SK-N-SH (cell line): ENCODE results near the gene RPS6KA5. TPM values are rescaled to one million over a fixed set of nuclear protein-coding genes. Genes with fewer than 3 reads are reported as not detected.

Experiments used
- CTCF ChIA-PET: fragments of 300-600, 350-600 bp; formaldehyde crosslinking; extraction: SDS; loops from one replicate; lab custom pipeline; 2021; lab: Yijun Ruan, JAX
- POLR2A ChIA-PET: fragments of 350-600 bp; sonication (Branson Sonifier 250); formaldehyde crosslinking; extraction: SDS; loops from one replicate; lab custom pipeline; 2020; ENCODE audit warnings: antibody characterized with exemption, inconsistent platforms; lab: Yijun Ruan, JAX
- DNase-seq: peaks from one replicate; pipeline ENCODE4 v3.0.0; 2012
- H2AFZ ChIP-seq: fragments of 200-600 bp; sonication (generic); 2 replicates; pipeline ENCODE4 v1.8.1; 2016; ENCODE audit warnings: antibody characterized with exemption, mild to moderate bottlenecking, low read depth
- H3F3A ChIP-seq: fragments of 200-600 bp; sonication (generic); replicated peaks from 2 replicates; pipeline ENCODE3; 2016; ENCODE audit warnings: antibody characterized with exemption, mild to moderate bottlenecking; ENCODE audit not compliant: insufficient read depth
- H3K27ac ChIP-seq, 2 experiments: fragments of 200-500 bp in 1 of 2; fragments of 200-600 bp in 1 of 2; sonication (Bioruptor generic) in 1 of 2; sonication (generic), shearing (Covaris generic) in 1 of 2; 2 replicates each; pipeline versions ENCODE4 v1.5.1 to v1.6.1; 2014 to 2016; ENCODE audit warnings: low read depth in 2 of 2, inconsistent platforms in 1 of 2, low read length in 1 of 2, mild to moderate bottlenecking in 1 of 2, mixed read lengths in 1 of 2
- H3K27me3 ChIP-seq: fragments of 200-600 bp; sonication (generic), shearing (Covaris generic); 2 replicates; pipeline ENCODE4 v1.6.1; 2016; ENCODE audit warnings: mixed run types; ENCODE audit not compliant: insufficient read depth
- H3K36me3 ChIP-seq, 2 experiments: fragments of 200-500 bp in 1 of 2; fragments of 200-600 bp in 1 of 2; sonication (Bioruptor generic) in 1 of 2; sonication (generic) in 1 of 2; replicated peaks in 1 of 2; 2 replicates each; pipeline versions ENCODE3 to v1.5.1; 2014 to 2016; ENCODE audit warnings: low read length in 1 of 2, mild to moderate bottlenecking in 1 of 2; ENCODE audit not compliant: insufficient read depth in 2 of 2, control insufficient read depth in 1 of 2
- H3K4me1 ChIP-seq, 2 experiments: fragments of 200-500 bp in 1 of 2; fragments of 200-600 bp in 1 of 2; sonication (Bioruptor generic) in 1 of 2; sonication (generic), shearing (Covaris generic) in 1 of 2; 2 replicates each; pipeline versions ENCODE4 v1.5.1 to v1.6.1; 2014 to 2016; ENCODE audit warnings: low read depth in 1 of 2, low read length in 1 of 2, mixed run types in 1 of 2; ENCODE audit not compliant: insufficient read depth in 2 of 2, control insufficient read depth in 1 of 2
- H3K4me2 ChIP-seq: fragments of 200-600 bp; sonication (generic), shearing (Covaris generic); 2 replicates; pipeline ENCODE4 v1.6.1; 2017; ENCODE audit warnings: mixed run types
- H3K4me3 ChIP-seq, 2 experiments: fragments of 200-500 bp in 1 of 2; fragments of 200-600 bp in 1 of 2; sonication (Bioruptor generic) in 1 of 2; sonication (generic), shearing (Covaris generic) in 1 of 2; 2 replicates each; pipeline versions ENCODE4 v1.5.1 to v1.8.1; 2014 to 2016; ENCODE audit warnings: low read depth in 2 of 2, inconsistent platforms in 1 of 2, low read length in 1 of 2, mild to moderate bottlenecking in 1 of 2, mixed read lengths in 1 of 2, moderate library complexity in 1 of 2
- H3K79me2 ChIP-seq: fragments of 200-600 bp; sonication (generic); 2 replicates; pipeline ENCODE4 v1.8.1; 2017; ENCODE audit warnings: mild to moderate bottlenecking; ENCODE audit not compliant: insufficient read depth
- H3K9ac ChIP-seq: fragments of 200-600 bp; sonication (generic); 2 replicates; pipeline ENCODE4 v1.6.1; 2017; ENCODE audit warnings: mixed run types
- H3K9me2 ChIP-seq: fragments of 200-600 bp; sonication (generic); 2 replicates; pipeline ENCODE4 v1.6.1; 2017; ENCODE audit warnings: mixed run types
- H3K9me3 ChIP-seq: fragments of 200-600 bp; sonication (generic); 2 replicates; pipeline ENCODE4 v1.6.1; 2017; ENCODE audit warnings: mixed run types, mild to moderate bottlenecking, moderate library complexity
- H4K20me1 ChIP-seq: fragments of 200-600 bp; sonication (generic); 2 replicates; pipeline ENCODE4 v1.6.1; 2017; ENCODE audit warnings: mild to moderate bottlenecking, mixed run types; ENCODE audit not compliant: insufficient read depth
- EZH2phosphoT487 ChIP-seq: fragments of 200-600 bp; sonication (generic); IDR thresholded peaks from 2 replicates; pipeline ENCODE4 v1.6.1; 2017; ENCODE audit warnings: low read depth, mixed run types, mild to moderate bottlenecking, antibody characterized with exemption, moderate library complexity, borderline replicate concordance
- FOXJ3 ChIP-seq: sonication (generic); formaldehyde crosslinking; IDR thresholded peaks from 2 replicates; pipeline ENCODE4 v1.5.1; 2020; ENCODE audit warnings: mild to moderate bottlenecking, missing genetic modification reagents
- GABPA ChIP-seq: IDR thresholded peaks from 2 replicates; pipeline ENCODE4 v1.4.0; 2012; ENCODE audit warnings: low read depth, mild to moderate bottlenecking
- GATA2 ChIP-seq: sonication (generic); formaldehyde crosslinking; IDR thresholded peaks from 2 replicates; pipeline ENCODE4 v1.5.0; 2020; ENCODE audit warnings: mild to moderate bottlenecking, missing genetic modification reagents
- JUND ChIP-seq: IDR thresholded peaks from 2 replicates; pipeline ENCODE4 v1.4.0; 2012
- NFIC ChIP-seq: IDR thresholded peaks from 2 replicates; pipeline ENCODE4 v1.4.0; 2012; ENCODE audit warnings: borderline replicate concordance
- NRF1 ChIP-seq: IDR thresholded peaks from 2 replicates; pipeline ENCODE4 v1.6.1; 2012; ENCODE audit warnings: low read depth, mild to moderate bottlenecking, low read length
- PBX3 ChIP-seq: IDR thresholded peaks from 2 replicates; pipeline ENCODE4; 2012
- RCOR1 ChIP-seq: fragments of 150-350 bp; IDR thresholded peaks from 2 replicates; pipeline ENCODE4 v1.6.1; 2017; ENCODE audit warnings: antibody characterized with exemption, low read length
- REST ChIP-seq: IDR thresholded peaks from 2 replicates; pipeline ENCODE4 v1.6.1; 2012; ENCODE audit warnings: mild to moderate bottlenecking, low read depth, low read length, moderate library complexity
- RFX5 ChIP-seq: IDR thresholded peaks from 2 replicates; pipeline ENCODE4 v1.6.1; 2012; ENCODE audit warnings: mild to moderate bottlenecking, improper control_type of control experiment, low read length
- SIN3A ChIP-seq: IDR thresholded peaks from 2 replicates; pipeline ENCODE4 v1.6.1; 2012; ENCODE audit warnings: low read depth, mild to moderate bottlenecking, low read length, moderate library complexity, borderline replicate concordance
- TCF12 ChIP-seq: IDR thresholded peaks from 2 replicates; pipeline ENCODE4 v1.4.0; 2012
- TEAD4 ChIP-seq: IDR thresholded peaks from 2 replicates; pipeline ENCODE4 v1.4.0; 2012; ENCODE audit warnings: mild to moderate bottlenecking, borderline replicate concordance; ENCODE audit not compliant: insufficient read depth
- USF2 ChIP-seq: fragments of 150-350 bp; IDR thresholded peaks from 2 replicates; pipeline ENCODE4 v1.6.1; 2017; ENCODE audit warnings: antibody characterized with exemption, low read length, low read depth, borderline replicate concordance
- YY1 ChIP-seq: IDR thresholded peaks from 2 replicates; pipeline ENCODE4 v1.4.0; 2012; ENCODE audit warnings: low read depth, mild to moderate bottlenecking
- WGBS: methylation state at CpG from one replicate; pipeline ENCODE4 v1.1.6; 2017; ENCODE audit warnings: low lambda C conversion rate; 5-methylcytosine and 5-hydroxymethylcytosine counted together
- polyA plus RNA-seq, 3 experiments: library from polyadenylated mRNA; depleted of rRNA; stranded (reverse); fragments of >200 nt; gene quantifications; 2 replicates each; pipeline ENCODE4 v1.2.3, GENCODE V29; 2012
- TF ChIP-seq, protein P1 (sequence below): IDR thresholded peaks from 2 replicates; pipeline ENCODE4 v1.4.0; 2012; ENCODE audit warnings: low read depth
- TF ChIP-seq, protein P2 (sequence below): IDR thresholded peaks from 2 replicates; pipeline ENCODE4 v1.4.0; 2012; ENCODE audit warnings: low read depth, borderline replicate concordance

The RPS6KA5 gene
- polyA plus RNA-seq, 1 of the 3 experiments (the other 2 are of a cell fraction), result 0.67 TPM

DNA sequence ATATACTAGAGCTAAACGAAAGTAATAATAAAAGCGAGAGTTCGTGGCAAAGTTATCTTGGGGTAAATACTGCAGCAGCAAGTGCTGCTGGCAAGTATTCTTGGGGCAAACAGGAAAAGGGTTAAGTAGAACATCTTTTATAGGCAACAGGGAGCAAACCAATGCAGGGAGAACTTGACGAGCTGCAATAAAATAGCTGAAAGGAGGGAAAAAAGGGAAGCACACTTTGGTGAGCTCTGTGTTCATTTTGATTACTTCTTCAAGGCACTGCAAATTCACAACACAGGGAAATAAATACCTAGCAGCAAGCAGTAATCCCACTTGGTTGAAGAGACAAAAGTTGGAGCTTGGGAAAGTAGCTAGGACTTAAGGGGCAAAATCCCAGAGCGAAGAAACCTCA is 201.9 kb downstream of the RPS6KA5 start (continued):
- TF ChIP-seq RFX5, result no peak
- no peak for TF ChIP-seq RCOR1
- no peak for TF ChIP-seq USF2
- TF ChIP-seq TCF12, result no peak
- no peak for TF ChIP-seq TEAD4
- TF ChIP-seq REST, result no peak
- no peak for TF ChIP-seq SIN3A

DNA sequence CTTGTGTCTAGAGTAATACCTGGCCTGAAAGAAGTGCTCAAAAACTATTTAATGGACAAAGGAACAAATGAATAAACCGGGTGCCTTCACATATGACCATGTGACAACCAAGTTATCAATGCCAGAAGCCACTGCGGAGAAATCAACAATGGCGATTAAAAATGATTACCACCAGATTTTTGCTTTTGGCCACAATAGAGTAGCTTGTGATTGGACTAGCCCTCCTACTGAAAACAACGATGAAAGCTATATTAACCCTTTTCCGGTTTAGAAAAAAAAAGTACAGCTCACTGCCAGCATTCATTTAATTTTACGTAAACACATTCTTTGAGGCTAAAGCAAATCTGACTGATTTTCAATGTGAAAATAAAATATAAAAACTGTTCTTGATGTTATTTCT is 202.6 kb downstream of the RPS6KA5 start:
- no peak overlapping the region for H3K4me3 ChIP-seq
- H3K4me1 ChIP-seq, result no peaks in the 10 kb centered on the region
- no peak overlapping the region for H3K9ac ChIP-seq
- H3K4me2 ChIP-seq, result no peak overlapping the region
- no peaks in the 10 kb centered on the region for H4K20me1 ChIP-seq
- CTCF ChIA-PET, result interaction anchor here (0.6 to 0.9 kb wide), 2 partner anchors 42 to 882 kb away, joined by 3 read pairs; partner anchors contain the start of gene TTC7B
- no peaks in the 10 kb centered on the region for H3K79me2 ChIP-seq
- no peaks in the 10 kb centered on the region for H3K27me3 ChIP-seq
- no peak for DNase-seq
- WGBS, result 79% methylated on average over 6 of the region's 6 CpGs
- H3K27ac ChIP-seq, result no peak overlapping the region
- no peaks in the 10 kb centered on the region for H3F3A ChIP-seq
- H3K9me3 ChIP-seq, result no peaks in the 10 kb centered on the region
- H2AFZ ChIP-seq, result no peak overlapping the region
- no peaks in the 10 kb centered on the region for H3K9me2 ChIP-seq
- no peaks in the 10 kb centered on the region for H3K36me3 ChIP-seq
- POLR2A ChIA-PET, result no interaction called here
- TF ChIP-seq, protein P1, sequence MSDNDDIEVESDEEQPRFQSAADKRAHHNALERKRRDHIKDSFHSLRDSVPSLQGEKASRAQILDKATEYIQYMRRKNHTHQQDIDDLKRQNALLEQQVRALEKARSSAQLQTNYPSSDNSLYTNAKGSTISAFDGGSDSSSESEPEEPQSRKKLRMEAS, result no peak
- no peak for TF ChIP-seq RCOR1
- no peak for TF ChIP-seq PBX3
- no peak for TF ChIP-seq NRF1
- TF ChIP-seq FOXJ3, result no peak
- TF ChIP-seq NFIC, result no peak
- no peak for TF ChIP-seq GABPA
- TF ChIP-seq YY1, result no peak
- no peak for TF ChIP-seq USF2
- TF ChIP-seq JUND, result no peak
- no peak for TF ChIP-seq EZH2phosphoT487
- TF ChIP-seq GATA2 (CRISPR knock-in tag), result no peak
- TF ChIP-seq, protein P2, sequence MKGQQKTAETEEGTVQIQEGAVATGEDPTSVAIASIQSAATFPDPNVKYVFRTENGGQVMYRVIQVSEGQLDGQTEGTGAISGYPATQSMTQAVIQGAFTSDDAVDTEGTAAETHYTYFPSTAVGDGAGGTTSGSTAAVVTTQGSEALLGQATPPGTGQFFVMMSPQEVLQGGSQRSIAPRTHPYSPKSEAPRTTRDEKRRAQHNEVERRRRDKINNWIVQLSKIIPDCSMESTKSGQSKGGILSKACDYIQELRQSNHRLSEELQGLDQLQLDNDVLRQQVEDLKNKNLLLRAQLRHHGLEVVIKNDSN, result no peak
- TF ChIP-seq SIN3A, result no peak
- no peak for TF ChIP-seq REST
